Stimulated activated CD4-positive, alpha-beta T cell treated with anti-CD3 and anti-CD28 coated beads, Interleukin-1b, Interleukin-23, amount 100 ng/mL, for 1 hour (primary cell): Measurements from ENCODE around the gene MEGF8.

Experiments used
- DNase-seq, 2 donors: peaks; one replicate each; pipeline ENCODE4 v3.0.0-alpha.2; 2020; ENCODE audit warnings: low read depth in 2 of 2

The MEGF8 gene

GRCh38 chr19:42412227-42412626 lies 86.8 kb downstream of the MEGF8 start:
- DNase-seq: no peak

- no peak for DNase-seq
Measured at GRCh38 chr19:42412661-42413076, 87.2 kb downstream of the MEGF8 start.

GRCh38 chr19:42419309-42419708 lies 93.9 kb downstream of the MEGF8 start:
- DNase-seq: no peak

- DNase-seq: peak; percentile 57 to 60
Measured at GRCh38 chr19:42420055-42420544, 94.7 kb downstream of the MEGF8 start.

- DNase-seq: no peak
Measured at GRCh38 chr19:42421101-42421500, 95.7 kb downstream of the MEGF8 start.

GRCh38 chr19:42421591-42422031 lies 96.2 kb downstream of the MEGF8 start:
- DNase-seq: no peak

GRCh38 chr19:42422092-42422900 lies 96.9 kb downstream of the MEGF8 start:
- DNase-seq: no peak

DNA sequence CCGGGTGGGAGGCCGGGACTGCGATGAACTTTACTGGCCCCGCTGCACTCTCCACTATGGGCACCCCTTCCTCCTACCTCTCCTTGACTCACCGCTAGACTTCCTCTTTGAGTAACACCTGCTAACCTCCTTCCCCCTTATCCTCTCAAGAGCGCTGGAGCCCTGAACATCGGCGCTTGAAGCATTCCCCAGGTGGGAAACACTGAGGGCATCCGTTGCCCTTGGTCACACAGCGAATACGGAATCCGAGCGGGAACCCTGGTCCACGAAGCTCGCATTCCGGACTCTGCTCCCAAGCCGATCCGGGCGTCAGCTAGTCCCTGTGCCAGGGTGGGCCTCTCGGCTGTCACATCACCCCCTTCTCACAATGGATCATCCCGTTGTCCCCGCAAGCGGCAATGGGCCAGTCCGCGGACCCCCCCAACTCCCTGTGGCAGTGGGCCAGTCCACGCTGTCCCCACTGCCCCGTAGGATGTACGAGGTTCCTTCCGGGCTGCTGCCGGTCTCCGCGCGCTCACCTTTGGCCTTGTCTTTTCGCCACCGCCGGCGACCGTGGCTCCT lies 97.5 kb downstream of the MEGF8 start:
- DNase-seq: peak in 1 of 2 donors; percentile 24

DNA sequence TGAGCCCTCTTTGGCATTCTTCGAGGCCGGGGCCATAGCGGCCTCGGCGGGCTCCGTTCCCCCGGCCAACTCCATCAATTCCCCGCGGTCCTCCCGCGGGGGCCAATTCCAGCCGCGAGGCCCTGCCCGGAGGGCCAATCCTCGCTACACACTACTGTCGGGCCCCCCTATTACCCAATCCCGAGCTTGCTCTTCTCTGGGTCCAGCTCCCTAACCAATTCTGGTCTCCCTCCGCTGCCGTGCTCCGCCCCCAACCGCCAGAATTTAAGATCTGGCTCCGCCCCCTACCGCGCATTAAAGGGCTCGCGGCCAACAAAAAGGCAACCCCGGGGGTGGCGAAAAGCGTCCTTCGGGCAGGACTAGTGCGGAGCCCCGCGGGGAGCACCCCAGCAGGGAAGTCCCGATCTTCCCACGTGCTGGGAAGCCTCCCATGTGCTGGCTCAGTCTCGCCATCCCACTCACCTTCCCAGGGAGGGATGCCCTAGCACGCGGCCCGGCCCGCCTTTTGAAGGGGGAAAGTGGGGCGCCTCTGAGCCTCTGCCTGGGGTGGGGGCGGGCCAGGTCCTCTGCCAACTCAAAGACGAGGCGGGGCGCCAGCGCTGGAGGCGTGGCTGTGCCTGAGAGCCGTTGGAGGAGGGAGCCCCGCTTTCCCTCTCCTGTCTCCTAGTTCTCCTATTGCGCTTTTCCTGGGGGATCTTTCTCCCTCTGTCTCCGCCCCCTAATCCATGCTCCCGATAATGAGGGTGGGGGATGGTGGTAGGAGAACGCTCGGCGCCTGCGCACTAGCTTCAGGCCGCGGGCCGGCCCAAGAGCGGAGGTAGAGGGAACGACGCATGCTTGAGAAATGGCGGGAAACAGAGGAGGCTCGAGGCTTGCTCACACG lies 98.3 kb downstream of the MEGF8 start:
- DNase-seq: peak; percentile 87 to 94

DNA sequence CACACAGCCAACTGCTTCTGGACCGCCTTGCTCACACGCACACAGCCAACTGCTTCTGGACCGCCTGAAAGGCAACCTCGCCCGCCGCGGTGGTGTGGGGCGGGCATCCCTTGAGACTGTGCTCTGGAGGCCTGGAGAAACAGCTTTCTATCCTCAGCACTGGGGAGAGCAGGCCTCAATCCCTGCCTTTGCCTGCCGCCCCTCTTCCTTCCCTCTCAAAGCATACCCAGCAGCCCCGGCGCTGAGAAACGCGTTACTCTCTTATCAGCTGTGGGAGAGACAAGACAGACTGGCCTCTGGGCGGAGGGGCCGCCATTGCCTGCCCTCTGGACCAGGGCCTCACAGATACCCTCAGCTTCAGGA lies 98.9 kb downstream of the MEGF8 start:
- DNase-seq: no peak

DNA sequence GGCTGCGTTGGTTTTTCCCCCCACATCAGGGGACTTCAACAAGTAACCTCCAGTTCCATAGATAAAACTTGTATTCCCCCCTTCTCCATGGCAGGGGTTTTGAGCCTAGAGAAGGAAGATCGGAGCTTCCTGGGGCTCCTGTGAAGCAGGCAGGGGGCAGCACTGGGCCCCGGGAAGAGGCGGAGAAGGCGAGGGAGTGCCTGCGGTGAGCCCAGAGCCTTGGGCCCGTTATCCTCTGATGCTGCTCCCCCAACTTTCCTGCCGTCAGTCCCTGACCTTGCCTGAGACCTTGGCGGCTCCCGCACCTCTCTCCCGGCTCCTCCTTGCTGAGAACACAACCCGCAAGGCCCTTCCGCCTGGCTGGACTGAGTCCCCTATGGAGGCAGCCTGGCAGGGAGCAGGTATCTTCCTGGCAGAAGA lies 99.3 kb downstream of the MEGF8 start:
- no peak for DNase-seq

DNA sequence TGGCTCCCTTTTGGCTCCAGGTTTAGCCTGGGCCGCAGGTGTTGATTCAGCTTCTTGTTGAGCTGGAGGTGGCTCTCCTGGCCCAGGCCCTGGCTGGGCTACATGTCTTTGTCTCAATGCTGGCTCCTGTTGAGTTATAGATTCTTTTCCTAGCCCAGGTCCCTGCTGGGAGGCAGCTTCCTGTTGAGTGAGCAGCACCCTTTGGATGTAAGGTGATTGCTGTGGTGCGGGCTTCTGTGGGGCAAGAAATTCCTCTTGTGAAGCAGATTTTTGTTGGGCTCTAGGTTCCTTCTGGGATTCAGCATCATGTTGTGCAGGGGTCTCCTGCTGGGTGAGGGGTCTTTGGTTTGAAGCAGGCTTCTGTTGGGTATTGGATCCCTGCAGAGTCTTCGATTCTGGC lies 101.2 kb downstream of the MEGF8 start:
- DNase-seq: no peak

DNA sequence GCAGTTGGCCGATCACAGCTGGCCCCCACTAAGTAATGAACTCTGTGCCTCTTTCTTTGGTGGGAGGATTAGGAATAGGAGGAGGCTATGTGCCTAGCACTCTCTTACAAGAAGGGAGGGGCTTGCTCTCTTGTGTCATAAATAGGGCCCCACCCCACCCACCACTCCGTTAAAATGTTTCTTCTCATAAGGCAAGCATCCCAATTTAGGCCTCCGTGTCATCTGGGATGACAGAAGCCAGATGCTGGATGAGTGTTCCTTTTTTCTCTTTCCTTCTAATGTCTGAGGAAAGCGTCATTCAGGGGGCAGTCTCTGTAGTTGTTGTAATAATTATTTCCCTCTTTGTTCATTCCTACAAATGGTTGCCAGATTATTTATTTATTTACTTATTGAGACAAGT lies 101.9 kb downstream of the MEGF8 start, which contains the start of gene LIPE:
TSS of gene LIPE (minus strand) at position 76 of the 400 bp plus-strand sequence. CDS start 239 bp downstream, outside the sequence.
- no peak for DNase-seq
